SK-MEL-5 (cell line): ENCODE measurements around the gene GTF3C2. TPM values are rescaled to one million over a fixed set of nuclear protein-coding genes. Genes with fewer than 3 reads are reported as not detected.

Source experiments
- DNase-seq: peaks from one replicate; pipeline ENCODE4 v3.0.0-alpha.2; 2016; ENCODE audit warnings: low read depth, low spot score
- in situ Hi-C: cut with HindIII; loops from 2 replicates; pipeline ENCODE4 v1.10.0; 2016; ENCODE audit warnings: low sequenced_read_pairs, high pct_unique_total_duplicates, low pct_unique_long_range_greater_than_20kb
- total RNA-seq: library from RNA; depleted of rRNA; stranded (reverse); fragments of >200 nt; shearing (Covaris generic); gene quantifications from 2 replicates; pipeline ENCODE4 v1.2.3, GENCODE V29; 2014; rRNA removed

Gene GTF3C2
- total RNA-seq, 1 experiment from 2014 or later: 99.9 TPM

DNA sequence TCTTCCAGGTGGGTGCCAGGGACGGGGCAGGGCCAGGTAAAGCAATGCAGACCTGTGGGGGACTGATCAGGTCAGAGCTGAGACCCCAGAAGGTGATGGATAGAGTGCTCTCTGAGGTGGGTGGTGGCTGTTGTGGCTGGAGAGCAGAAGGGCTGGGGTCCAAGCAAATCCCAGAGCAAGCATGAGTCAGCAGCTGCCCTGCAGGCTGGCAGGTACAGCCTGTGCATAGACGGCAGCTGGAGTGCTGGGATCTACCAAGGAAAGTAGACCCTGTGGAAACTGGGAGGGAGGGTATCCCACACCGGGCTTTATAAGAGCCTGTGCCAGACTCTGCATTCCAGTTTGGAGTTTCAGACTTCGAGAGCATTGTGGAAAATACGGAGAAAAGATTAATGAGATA, 73.7 kb downstream of the GTF3C2 start:
- in situ Hi-C loops: no loop called here
- DNase-seq: no peak

DNA sequence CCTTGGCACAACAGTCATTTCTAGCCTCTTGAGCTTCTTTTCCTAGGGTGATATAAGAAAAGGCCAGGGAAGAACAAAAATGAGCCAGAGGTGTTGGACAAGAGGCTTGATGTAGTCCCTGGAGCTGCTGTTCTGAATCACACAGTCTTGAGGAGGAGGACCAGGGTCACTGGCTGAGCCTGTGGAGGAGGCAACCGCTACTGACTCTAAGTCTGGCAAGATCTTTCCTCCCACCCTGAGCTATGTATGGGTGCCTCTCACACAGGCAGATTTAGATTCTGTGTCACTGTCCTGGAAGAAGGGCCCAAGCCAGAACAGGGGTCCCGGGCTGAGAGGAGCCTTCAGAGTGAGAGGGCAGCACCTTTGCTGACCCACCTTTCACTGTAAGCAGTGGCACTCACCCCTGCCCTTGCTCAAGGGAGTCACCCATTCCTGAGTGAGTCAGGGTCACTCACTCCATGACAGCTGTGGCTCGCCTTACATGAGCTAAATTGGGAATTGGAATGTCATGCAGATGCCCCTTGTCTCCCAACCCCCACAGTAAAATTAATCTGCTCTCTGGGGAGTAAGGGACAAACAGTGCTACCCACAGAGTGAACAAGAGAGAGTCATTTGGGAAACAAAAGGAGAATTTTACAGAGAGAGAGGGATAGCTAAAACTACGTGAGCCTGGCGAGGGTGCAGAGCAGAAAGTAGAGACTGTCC, 74.6 kb downstream of the GTF3C2 start, which contains the start of gene TRIM54:
TRIM54 (plus strand) TSS at position 575 of the 705 bp plus-strand sequence. CDS start 303 bp downstream, outside the sequence.
- in situ Hi-C loops: no loop called here
- DNase-seq: no peak

DNA sequence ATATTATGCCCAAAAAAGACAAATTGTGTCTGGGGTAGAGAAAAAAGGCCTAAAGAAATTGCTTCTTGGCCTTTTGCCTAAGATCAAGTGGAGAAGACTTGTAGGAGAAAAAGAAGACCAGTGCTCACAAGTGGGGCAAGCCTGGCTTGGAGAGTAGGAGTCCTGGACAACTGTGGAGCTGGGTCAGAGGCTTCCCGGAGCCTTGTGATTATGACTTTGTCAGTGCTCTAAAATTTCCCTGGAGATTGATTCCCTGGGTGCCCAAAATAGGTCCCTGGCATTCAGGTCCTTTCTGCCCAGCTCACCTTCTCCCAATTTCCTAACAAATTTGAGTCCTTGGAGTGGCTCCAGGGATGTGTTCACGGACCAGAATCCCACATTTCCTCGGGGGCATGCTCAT, 75.1 kb downstream of the GTF3C2 start:
- no peak for DNase-seq
- in situ Hi-C loops: no loop called here

DNA sequence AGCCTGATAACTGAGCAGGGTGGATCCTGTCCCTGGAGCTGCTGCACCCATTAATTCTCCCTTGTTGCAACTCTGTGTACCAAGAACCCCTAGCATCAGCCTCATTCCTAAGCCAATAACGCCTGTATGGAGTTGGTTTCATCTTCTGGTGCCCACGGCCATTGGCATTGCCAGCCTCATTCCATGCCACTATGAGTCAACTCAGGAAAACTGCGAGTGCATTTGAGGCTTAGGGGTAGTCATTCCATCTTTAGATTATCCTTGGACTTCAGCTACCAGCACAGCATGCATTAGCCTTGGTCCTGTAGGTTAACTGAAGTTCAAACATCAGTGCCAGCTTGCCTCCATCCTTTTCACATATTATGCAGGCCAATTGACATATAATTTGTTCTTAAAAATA, 75.7 kb downstream of the GTF3C2 start:
- no peak for DNase-seq

DNA sequence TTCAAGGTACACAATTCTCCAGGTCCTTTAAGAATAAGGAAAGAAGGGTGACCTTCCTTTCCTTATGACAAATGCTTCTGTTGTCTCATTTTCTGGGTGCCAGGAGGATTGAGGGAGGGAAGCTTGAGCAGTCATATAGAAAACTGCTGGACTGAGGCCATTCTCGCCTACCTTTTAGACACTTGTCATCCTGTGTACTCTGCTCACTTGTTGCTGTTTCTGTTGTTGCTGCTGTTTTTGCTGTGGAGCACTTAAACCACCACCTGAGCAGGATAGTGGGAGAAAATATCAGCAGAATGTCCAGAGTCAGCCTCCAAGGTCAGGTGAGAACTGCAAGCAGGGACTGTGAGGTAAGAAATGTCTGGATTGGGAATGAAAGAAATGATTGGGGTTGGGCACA, 78.6 kb downstream of the GTF3C2 start:
- in situ Hi-C loops: no loop called here
- DNase-seq: no peak

More for the DNA sequence above, 75.7 kb downstream of the GTF3C2 start:
- in situ Hi-C loops: no loop called here

Other genes starting within 250 kb of the GTF3C2 start
- gene CGREF1, start 237.6 kb downstream of the GTF3C2 start, total RNA-seq: 20.4 and 22.3 TPM in 2 replicates
- 1.1 and 1.5 TPM in 2 replicates for gene ABHD1, start 232.9 kb downstream of the GTF3C2 start, total RNA-seq
- 95.3 and 98.1 TPM in 2 replicates for gene PREB, start 222.1 kb downstream of the GTF3C2 start, total RNA-seq
- gene PRR30, start 217.4 kb downstream of the GTF3C2 start, total RNA-seq: not detected in 2 replicates
- gene TCF23, start 207.8 kb downstream of the GTF3C2 start, total RNA-seq: not detected in 2 replicates
- 372 and 405 TPM in 2 replicates for gene ATRAID, start 144.7 kb downstream of the GTF3C2 start, total RNA-seq
- gene SLC5A6, start 144.5 kb downstream of the GTF3C2 start, total RNA-seq: 87.1 and 89.2 TPM in 2 replicates
- 37.0 and 38.3 TPM in 2 replicates for gene CAD, start 139.4 kb downstream of the GTF3C2 start, total RNA-seq
- gene SLC30A3, start 93.7 kb downstream of the GTF3C2 start, total RNA-seq: 0.24 and 1.2 TPM in 2 replicates
- gene DNAJC5G, start 81.3 kb downstream of the GTF3C2 start, total RNA-seq: not detected in 2 replicates
- not detected in 2 replicates for gene TRIM54, start 74.3 kb downstream of the GTF3C2 start, total RNA-seq
- 2.3 and 6.0 TPM in 2 replicates for gene UCN, start 48.3 kb downstream of the GTF3C2 start, total RNA-seq
- gene MPV17, start 33.7 kb downstream of the GTF3C2 start, total RNA-seq: 268 and 286 TPM in 2 replicates
- gene EIF2B4, start 13.6 kb upstream of the GTF3C2 start, total RNA-seq: 32.8 and 36.9 TPM in 2 replicates
- 229 and 234 TPM in 2 replicates for gene SNX17, start 13.9 kb upstream of the GTF3C2 start, total RNA-seq
- 9.3 and 10.1 TPM in 2 replicates for gene ZNF513, start 24.0 kb upstream of the GTF3C2 start, total RNA-seq
- gene PPM1G, start 52.8 kb upstream of the GTF3C2 start, total RNA-seq: 111 and 116 TPM in 2 replicates
- gene NRBP1, start 71.9 kb upstream of the GTF3C2 start, total RNA-seq: 66.0 and 66.8 TPM in 2 replicates
- not detected in 2 replicates for gene KRTCAP3, start 85.6 kb upstream of the GTF3C2 start, total RNA-seq
- gene IFT172, start 133.0 kb upstream of the GTF3C2 start, total RNA-seq: 17.1 and 23.4 TPM in 2 replicates
- gene FNDC4, start 138.4 kb upstream of the GTF3C2 start, total RNA-seq: 1.2 and 1.5 TPM in 2 replicates
- gene GCKR, start 140.1 kb upstream of the GTF3C2 start, total RNA-seq: not detected in 2 replicates
- 6.2 and 7.3 TPM in 2 replicates for gene ZNF512, start 226.3 kb upstream of the GTF3C2 start, total RNA-seq